ENCODE results near the gene NAV3.

NAV3 gene, protein sequence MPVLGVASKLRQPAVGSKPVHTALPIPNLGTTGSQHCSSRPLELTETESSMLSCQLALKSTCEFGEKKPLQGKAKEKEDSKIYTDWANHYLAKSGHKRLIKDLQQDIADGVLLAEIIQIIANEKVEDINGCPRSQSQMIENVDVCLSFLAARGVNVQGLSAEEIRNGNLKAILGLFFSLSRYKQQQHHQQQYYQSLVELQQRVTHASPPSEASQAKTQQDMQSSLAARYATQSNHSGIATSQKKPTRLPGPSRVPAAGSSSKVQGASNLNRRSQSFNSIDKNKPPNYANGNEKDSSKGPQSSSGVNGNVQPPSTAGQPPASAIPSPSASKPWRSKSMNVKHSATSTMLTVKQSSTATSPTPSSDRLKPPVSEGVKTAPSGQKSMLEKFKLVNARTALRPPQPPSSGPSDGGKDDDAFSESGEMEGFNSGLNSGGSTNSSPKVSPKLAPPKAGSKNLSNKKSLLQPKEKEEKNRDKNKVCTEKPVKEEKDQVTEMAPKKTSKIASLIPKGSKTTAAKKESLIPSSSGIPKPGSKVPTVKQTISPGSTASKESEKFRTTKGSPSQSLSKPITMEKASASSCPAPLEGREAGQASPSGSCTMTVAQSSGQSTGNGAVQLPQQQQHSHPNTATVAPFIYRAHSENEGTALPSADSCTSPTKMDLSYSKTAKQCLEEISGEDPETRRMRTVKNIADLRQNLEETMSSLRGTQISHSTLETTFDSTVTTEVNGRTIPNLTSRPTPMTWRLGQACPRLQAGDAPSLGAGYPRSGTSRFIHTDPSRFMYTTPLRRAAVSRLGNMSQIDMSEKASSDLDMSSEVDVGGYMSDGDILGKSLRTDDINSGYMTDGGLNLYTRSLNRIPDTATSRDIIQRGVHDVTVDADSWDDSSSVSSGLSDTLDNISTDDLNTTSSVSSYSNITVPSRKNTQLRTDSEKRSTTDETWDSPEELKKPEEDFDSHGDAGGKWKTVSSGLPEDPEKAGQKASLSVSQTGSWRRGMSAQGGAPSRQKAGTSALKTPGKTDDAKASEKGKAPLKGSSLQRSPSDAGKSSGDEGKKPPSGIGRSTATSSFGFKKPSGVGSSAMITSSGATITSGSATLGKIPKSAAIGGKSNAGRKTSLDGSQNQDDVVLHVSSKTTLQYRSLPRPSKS (N-terminal part only)

DNA sequence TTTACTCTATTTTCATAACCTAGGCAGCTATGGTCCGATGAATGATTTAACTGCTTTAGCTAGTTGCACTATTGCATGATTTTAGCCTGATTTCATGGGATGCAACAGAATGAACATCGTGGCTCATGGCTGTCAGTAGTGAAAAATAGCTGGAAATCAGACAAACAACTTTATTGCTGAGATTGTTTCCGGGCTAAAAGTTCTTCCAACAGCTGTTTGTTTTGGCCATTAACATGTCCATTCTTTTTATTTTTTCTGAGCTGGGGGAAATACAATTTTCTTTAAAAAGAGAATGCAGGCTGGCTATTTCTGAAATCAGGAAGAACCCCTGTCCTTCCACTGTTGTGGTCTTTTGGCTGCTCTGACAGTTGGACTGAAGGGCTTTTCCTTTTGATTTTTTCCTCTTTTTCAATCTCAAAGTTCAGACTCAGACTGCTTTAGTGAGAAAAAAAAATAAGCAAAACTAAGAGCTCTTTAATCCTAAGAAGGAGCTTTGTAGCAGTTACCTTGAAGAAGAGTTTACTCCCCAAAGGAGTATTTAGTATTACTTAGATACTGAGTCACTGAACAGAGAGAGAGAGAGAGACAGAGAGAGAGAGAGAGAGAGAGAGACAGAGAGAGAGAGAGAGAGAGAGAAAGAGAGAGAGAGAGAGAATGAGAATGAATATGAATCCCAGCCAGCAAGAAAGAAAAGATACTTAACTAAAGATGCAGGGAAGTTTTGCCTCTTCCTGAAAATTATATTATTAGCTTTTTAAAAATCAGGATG lies at the start of gene NAV3:
Gene NAV3, plus strand, starts transcription at position 312 of the 769 bp plus-strand sequence. CDS start 568 bp downstream, outside the sequence.
- no peak for DNase-seq

DNA sequence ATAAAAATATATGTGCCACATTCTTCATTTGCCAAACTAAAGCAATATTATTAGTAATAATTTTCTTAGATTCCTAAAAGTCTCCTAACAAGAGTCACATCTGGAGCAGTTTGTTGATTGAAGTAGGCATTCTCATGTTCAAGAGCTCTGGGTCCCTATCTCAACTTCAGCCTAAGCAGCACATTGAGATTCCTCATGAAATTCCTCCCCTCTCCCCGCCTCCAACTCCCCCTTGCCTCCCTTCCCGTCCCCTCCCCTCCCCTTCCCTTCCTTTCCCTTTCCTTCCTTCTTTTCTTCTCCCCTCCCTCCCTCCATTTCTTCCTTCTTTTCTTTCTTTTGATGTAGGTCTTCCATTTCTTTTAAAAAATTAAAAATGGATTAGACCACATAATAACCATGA lies 48.7 kb upstream of the NAV3 start:
- no peak for DNase-seq

DNA sequence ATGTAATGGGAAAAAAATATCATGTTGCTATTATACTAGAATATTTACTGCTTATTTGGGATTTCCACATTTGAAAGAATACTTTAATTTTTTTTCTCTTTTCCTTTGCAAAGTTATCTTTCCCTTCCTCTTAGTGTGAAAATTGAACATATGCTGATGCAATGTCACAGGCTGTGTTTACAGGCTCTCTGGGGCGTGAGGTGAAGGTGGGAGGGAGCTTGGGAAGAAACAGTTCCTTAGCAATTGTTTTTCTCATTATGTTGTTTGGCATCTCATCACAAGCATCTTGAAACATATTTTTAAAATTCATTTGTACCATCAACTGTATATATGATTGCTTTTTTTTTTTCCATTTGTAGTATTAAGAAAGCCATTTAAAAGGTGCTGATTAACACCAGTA lies 47.9 kb upstream of the NAV3 start:
- no peak for DNase-seq

DNA sequence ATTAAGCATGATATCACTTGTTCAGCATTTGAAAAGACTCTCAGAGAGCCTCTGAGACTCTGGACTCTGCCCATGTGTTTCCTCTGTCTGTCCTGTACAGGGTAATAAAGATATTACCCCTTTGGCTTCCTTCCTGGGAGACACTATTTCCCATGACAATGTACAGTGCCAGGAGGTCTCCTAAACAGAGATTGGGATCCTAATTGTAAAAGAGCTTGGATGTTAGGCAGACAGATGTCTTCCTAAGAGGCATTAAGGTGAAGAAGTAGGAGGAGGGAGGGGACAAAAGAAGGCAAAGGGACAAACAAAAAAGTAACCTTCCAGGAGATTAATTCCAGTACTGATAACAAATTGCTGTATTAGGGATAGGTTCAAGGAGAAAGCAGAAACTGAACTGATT lies 45.5 kb upstream of the NAV3 start:
- DNase-seq: no peak

DNA sequence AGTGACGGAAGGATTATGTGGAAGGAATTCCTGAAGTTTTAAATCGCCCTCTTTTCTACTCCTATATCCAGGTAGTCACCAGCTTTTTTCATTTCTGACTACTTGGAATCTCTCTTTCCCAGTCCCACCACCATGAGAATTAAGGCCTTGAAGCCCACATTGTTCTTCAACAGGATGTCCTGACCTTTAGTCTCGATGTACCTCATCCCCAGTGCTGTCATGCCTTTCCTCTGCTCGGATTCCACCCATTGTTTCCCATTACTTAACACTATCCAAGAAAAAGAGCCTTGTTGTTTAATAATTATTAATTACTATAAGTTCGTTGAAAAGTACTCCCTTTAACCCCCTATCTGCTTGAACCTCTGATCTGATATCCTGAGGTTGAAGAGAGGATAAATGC lies 44.0 kb upstream of the NAV3 start:
- no peak for DNase-seq

DNA sequence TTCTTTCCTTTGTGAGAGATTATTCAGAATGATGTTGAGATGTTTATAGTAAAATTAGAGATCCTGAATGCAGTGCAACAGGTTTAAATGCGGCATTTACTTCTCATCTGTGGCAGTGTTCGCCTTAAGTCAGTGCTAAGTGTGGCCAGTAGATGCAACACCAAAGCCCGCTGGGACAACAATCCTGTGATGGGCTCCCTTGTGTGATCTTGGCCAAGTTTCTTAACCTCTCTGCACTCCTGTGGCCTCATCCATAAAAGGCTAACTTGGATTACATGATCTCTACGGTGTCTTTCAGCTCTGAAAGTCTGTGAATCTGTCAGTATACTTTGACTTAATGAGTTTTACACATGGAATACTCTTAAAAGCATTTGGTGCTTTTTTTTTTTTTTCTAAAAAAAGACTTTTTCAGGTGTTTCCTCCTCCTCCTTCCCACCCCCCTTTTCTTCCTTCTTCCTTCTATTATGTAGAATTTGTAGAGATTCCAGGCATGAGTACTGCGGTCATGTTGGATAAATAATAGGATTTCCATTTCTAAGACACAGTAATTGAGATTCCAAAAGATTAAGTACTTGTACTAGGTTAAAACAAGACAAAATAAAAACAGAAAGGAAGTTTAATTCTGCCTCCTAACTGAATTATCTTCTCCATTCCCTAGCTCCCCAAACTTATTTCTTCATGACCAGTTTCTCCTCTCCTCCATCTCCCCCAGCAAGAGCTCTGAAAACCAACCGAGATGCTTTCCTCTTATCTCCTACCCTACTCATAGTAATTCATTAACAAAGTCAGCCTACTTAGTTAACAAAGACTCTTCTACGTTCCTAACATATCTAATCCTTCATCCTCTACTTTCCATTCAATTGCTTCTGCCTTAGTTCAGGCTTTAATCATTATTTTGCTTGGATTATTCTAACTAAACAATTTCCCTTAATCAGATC lies 42.2 kb upstream of the NAV3 start:
- DNase-seq: no peak

DNA sequence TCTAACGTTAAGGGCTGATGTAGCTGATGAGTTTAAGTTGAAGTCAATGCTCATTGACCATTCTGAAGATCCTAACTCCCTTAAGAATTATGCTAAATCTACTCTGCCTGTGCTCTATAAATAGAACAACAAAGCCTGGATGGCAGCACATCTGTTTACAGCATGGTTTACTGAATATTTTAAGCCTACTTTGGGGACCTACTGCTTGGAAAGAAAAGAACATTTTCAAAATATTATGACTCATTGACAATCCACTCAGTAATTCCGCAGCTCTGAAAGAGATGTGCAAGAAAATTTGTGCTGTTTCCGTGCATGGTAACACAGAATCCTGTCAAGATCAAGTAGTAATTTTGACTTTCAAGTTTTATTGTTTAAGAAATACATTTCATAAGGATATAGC lies 35.0 kb upstream of the NAV3 start:
- DNase-seq: no peak

DNA sequence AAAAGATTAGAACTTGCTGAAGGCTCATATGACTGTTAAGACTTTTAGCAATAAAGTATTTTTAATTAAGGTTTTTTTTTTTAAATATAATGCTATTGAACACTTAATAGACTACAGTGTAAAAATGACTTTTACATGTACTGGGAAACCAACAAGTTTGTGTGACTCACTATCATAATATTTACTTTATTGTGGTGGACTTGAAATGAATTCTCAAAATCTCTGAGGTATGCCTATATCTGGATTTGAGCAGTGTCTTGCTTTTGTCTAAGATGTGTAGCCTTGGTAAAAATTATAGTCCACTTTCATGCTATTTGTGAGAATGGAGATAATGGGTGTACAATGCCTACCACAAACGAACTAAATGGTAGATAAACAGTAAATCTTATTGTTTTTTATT lies 33.9 kb upstream of the NAV3 start:
- no peak for DNase-seq

DNA sequence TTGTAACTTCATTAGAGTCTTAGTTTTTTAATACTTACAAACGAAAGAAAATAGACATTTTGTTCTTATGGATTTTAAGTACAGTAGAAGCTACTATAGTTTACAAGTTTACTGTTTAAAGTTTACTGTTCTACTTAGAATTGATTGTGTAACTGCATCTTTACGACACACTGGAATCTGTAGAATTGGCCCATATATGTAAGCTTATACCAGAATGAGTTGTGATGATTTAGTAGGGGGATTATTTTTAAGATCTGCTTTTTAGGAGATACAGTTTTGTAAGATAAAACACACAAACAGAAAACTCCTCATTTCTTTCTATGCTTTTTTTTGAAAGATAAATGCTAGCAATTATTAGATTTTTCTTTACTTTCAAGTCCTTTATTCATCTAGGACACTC lies 30.2 kb upstream of the NAV3 start:
- DNase-seq: no peak

DNA sequence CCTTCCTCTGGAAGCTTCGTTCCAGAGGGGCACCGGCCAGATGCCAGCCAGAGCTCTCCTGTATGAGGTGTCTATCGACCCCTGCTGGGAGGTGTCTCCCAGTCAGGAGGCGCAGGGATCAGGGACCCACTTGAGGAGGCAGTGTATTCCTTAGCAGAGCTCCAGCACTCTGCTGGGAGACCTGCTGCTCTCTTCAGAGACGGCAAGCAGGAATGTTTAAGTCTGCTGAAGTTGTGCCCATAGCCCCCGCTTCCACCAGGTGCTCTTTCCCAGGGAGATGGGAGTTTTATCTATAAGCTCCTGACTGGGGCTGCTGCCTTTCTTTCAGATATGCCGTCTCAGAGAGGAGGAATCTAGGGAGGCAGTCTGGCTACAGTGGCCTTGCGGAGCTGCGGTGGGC lies 22.2 kb upstream of the NAV3 start:
- DNase-seq: no peak

DNA sequence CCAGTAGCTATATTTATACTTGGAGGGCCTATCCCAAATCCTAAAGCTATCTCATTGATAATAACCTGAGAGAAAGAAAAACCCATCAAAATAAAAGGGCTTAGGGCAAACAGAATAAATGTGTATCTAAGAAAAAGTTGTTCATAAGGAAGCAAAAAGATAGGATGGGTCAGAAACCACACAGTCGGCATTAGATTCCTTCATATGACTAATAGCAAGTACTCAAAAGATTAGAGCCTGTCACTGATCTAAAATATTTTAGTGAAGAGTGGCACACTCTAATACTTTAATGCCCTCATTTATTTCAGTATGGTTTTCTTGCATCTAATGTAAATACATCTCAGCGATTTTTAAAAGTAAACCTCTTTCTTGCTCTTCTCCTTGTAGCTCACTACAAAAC lies 17.1 kb upstream of the NAV3 start:
- no peak for DNase-seq

DNA sequence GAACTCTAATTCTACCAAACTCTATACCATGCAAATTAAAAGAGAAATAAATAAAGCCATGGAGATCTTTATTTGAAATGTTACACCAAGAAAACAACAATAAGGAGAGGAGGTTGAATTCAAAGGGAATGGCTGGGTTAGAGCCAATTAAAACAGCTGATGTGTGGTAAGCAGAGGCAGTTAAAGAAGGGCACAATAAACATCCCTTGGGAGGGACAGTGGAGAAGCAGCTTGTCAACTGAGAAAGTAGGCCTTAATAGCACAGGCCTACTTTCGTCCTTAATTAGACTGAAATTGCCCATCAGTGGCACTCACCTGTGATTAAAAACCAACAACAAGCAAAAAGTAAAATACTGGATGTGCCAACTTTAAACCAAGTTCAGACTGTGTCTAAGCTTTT lies 16.3 kb upstream of the NAV3 start:
- no peak for DNase-seq

DNA sequence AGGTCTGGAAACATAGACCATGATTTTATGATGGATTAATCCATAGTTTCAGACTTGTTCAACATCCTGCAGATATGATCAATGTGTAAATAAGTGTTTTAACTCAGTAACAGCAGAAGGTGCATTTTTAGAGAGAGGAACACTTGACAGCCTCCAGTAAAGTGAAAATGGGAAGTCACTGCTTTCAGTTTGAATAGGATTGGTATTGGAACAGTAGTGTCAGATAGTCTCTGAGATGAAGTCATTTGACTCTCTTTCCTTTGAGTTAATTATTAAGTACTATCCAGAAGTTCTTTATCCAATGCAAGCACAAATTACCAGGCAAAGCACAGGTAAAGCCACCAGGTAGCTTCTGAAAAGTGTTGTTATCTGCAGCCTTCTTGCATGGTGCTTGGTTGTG lies 14.5 kb upstream of the NAV3 start:
- no peak for DNase-seq

DNA sequence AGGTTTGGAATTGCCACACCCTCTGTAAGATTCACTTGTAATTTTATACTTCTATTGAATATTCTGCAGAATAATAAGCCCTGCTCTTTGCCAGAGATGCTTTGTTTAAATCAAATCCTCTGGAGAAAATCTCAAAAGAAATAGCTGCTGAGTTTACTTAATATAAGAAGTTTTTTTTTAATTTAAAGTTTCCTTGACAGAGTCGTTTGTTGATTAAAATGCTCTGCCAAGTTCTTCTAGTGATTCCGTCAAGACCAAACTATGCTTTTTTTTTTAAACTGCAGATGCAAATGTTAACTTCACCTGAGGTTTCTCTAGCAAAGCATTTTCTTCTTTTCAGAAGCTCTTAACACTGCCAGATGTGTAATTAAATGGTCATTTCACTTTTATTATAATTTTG lies 13.4 kb upstream of the NAV3 start:
- DNase-seq: no peak

DNA sequence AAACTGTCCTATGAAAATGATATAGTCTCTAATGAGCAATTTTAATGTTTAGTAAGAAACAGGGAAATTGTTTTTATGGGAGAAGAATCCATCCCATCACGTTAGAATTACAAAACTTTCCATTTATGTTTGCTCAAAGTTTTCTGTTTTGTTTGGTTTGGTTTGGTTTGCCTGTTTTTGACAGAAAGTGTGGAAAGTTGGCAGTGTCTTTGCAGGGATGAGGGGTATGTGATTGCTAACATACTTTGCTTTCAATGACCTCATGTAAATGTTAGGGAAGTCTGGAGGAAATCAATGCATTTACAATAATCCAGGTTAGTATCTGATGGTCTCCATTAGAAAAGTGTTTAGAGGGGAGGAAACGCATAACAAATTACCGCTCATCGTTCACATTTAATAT lies 12.3 kb upstream of the NAV3 start:
- DNase-seq: no peak

DNA sequence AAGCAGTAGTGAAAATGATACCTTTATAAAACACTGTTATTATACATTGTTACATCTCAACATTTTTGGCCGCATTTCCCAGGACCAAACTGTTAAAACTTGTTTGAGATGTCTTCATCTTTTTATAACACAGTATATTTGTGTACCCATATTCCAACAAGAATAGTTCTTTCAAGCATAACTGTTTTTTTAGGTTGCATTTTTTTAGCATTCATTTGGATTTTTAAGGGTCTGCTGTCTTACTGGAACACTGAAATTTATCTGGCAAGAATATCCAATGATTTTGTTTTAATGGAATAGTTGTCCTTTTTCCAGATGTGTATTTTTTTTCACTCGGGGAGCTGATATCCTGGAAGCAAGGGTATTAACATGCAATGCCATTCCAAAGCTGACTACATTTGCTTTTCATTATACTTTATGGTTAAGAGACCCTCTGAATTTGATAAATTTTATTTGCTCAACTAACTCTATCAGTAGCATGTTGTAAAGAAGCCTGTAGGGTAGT lies 8.9 kb upstream of the NAV3 start:
- no peak for DNase-seq

DNA sequence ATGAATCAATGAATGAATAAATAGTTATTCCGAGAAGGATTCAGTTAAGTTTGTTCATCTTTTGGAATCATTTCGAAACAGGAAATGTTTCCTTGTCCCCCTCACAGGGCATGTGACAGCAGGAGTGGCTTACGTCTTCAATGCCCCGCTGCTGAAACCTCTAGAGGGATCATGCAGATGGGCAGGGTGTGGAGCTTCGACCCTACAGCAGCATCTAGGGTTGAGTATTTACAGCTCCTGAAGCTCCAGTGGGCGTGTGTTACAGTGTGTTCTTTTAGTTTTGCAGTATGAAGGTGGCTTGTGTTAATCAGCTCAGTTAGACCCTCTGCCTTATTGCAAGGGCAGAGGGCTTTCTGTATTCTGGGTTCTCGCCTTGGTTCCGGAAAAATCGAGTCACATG lies 2.6 kb downstream of the NAV3 start:
- DNase-seq: no peak

DNA sequence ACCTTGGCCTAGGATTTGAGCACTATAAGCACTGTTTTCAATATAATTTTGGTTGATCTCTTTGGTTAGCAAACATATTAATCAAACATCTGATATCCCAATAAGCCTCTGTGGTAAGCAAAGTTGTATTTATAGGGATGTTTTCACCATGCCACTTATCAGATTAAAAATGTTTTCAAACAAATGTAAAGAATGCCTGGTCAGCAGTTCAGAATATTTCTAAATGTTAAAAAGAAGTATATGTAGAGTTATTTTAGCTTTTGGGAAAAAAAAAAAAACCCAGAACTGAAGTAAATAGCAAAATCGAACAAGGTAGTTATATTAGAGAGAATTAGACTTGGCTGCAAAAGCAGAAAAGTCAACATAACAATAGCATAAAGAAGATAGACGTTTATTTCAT lies 3.9 kb downstream of the NAV3 start:
- no peak for DNase-seq

DNA sequence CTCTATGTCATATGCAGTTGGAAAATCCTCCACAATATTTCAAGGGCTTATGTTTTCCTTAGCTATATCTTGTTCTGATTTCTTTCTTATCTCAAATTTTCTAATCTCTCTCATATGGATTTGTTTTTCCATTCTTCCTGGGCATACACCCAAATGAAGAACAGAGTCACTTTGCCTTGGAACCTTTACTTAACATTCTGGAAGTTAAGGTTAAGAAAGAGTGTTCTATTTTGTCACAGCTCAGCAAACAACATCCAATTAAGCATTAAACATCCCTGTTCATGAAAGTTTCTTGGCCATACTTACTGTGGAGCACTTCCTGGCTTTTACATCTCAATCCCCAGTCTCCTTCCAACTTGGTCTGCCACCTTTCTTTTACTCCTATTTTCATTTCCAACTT lies 5.3 kb downstream of the NAV3 start:
- no peak for DNase-seq

DNA sequence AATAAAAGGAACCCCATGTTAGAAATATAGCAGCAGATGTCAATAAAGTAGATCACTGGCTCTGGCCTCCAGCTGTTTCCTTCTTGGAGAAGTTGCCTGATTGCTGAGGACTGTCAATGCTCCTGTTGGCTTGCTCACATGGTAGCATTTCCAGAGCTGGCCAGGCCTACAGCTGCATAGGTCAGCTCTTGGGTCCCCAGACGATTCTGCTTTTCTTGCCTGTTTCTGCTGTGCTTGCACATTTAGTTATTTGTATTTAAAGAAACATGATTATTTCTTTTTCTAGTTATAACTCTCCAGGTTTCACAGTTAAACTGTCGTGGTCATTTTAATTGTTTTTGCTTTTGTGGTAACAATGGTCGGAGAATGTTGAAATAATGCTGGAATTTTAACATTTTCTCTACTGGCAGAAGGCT lies 7.2 kb downstream of the NAV3 start:
- no peak for DNase-seq

DNA sequence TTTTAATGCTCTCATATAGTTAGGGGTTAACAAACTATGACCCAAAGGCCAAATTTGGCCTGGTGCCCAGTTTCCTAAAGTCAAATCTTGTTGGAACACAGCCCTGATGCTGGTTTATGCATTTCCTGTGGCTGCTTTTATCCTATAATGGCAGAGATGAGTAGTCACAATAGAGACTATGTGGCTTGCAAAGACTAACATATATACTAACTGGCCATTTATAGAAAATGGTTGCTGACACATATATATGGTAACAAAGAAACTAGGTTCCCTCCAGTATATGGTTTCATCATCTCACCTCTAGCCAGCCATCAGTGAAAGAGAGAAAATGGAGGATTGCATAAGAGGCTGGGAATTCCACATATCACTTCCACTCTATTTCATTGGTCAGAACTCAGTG lies 10.8 kb downstream of the NAV3 start:
- no peak for DNase-seq

DNA sequence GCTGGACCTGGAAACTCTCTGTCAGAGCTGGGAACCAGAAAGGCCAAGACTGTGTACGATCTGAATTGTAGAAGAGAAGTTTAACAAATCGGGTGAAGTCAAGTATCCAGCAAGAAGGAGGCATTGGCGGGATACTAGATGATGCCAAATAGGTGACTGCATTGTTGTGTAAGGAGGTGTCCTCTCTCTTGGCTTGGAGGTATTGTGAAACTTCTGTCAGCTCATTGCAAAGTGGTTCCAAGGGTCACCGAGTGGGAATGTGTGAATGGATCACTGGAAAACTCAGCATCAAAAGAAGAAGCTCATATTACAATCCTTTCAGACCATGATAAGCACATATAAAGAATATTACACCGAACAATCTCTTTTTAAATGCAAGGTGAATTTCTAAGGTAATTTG lies 11.7 kb downstream of the NAV3 start:
- DNase-seq: no peak

Data from DMS79 (cell line).